PC-3 (cell line): ENCODE results near the gene GLI3. TPM values are rescaled to one million over a fixed set of nuclear protein-coding genes. Genes with fewer than 3 reads are reported as not detected.

Experiments
- ATAC-seq: fragments of 200-7000 bp; cut with Tn5 transposase; 2 replicates; pipeline ENCODE4 v1.9.1; 2020; ENCODE audit warnings: mild to moderate bottlenecking, moderate library complexity
- BruUV-seq: library from RNA; stranded (reverse); fragments of 400-500 nt; replicated peaks from 2 replicates; lab custom pipeline; 2021; lab: Mats Ljungman, UMichigan
- CTCF ChIA-PET: fragments of 300-600 bp; sonication (Branson Sonifier 250); formaldehyde crosslinking; loops from one replicate; lab custom pipeline; 2022; ENCODE audit warnings: antibody characterized with exemption; lab: Charles Lee
- POLR2A ChIA-PET: fragments of 300-600 bp; sonication (Branson Sonifier 250); formaldehyde crosslinking; loops from one replicate; lab custom pipeline; 2022; ENCODE audit warnings: antibody characterized with exemption; ENCODE audit not compliant: unreplicated experiment; lab: Charles Lee
- DNase-seq: peaks from one replicate; pipeline ENCODE4 v3.0.0-alpha.2; 2015
- H2AFZ ChIP-seq: fragments of 300-600 bp; sonication (generic); 2 replicates; pipeline ENCODE4 v1.6.0; 2016; ENCODE audit warnings: antibody characterized with exemption, low read length
- H3F3A ChIP-seq: fragments of 300-600 bp; sonication (generic); one replicate; pipeline ENCODE4 v1.6.0; 2017; ENCODE audit warnings: antibody characterized with exemption, low read length, control low read depth, mild to moderate bottlenecking; ENCODE audit not compliant: unreplicated experiment
- H3K27ac ChIP-seq: fragments of 300-600 bp; sonication (generic); 2 replicates; pipeline ENCODE4 v1.5.1; 2016; ENCODE audit warnings: mild to moderate bottlenecking, low read length
- H3K27me3 ChIP-seq: fragments of 300-600 bp; sonication (generic); 2 replicates; pipeline ENCODE4 v1.6.1; 2016; ENCODE audit warnings: low read length, mixed read lengths
- H3K36me3 ChIP-seq: fragments of 300-600 bp; sonication (generic); 2 replicates; pipeline ENCODE4 v1.6.1; 2016; ENCODE audit warnings: low read depth, mixed run types, low read length, mixed read lengths
- H3K4me1 ChIP-seq: fragments of 300-600 bp; sonication (generic); 2 replicates; pipeline ENCODE4 v1.5.1; 2016; ENCODE audit warnings: low read length; ENCODE audit not compliant: insufficient read depth
- H3K4me2 ChIP-seq: fragments of 300-600 bp; sonication (generic); 2 replicates; pipeline ENCODE4 v1.6.0; 2016; ENCODE audit warnings: low read length
- H3K4me3 ChIP-seq: fragments of 300-600 bp; sonication (generic); 2 replicates; pipeline ENCODE4 v1.5.1; 2016; ENCODE audit warnings: mild to moderate bottlenecking, low read length, mixed read lengths
- H3K79me2 ChIP-seq: fragments of 300-600 bp; sonication (generic); 2 replicates; pipeline ENCODE4 v1.6.1; 2017; ENCODE audit warnings: low read length, mixed read lengths
- H3K9ac ChIP-seq: fragments of 300-600 bp; sonication (generic); 2 replicates; pipeline ENCODE4 v1.6.0; 2016; ENCODE audit warnings: mild to moderate bottlenecking, low read length
- H3K9me2 ChIP-seq: fragments of 300-600 bp; sonication (generic); replicated peaks from 2 replicates; pipeline ENCODE4 v1.6.1; 2016; ENCODE audit warnings: mixed run types, low read length, mixed read lengths
- H3K9me3 ChIP-seq: fragments of 300-600 bp; sonication (generic); 2 replicates; pipeline ENCODE4 v1.6.1; 2016; ENCODE audit warnings: low read length, mixed read lengths
- H4K20me1 ChIP-seq: fragments of 300-600 bp; sonication (generic); 2 replicates; pipeline ENCODE4 v1.6.1; 2016; ENCODE audit warnings: low read length, mixed read lengths
- EZH2 ChIP-seq: fragments of 300-600 bp; sonication (generic); IDR thresholded peaks from one replicate; pipeline ENCODE4 v1.6.1; 2017; ENCODE audit warnings: antibody characterized with exemption, mild to moderate bottlenecking, low read length; ENCODE audit not compliant: unreplicated experiment
- EZH2phosphoT487 ChIP-seq: fragments of 300-600 bp; sonication (generic); IDR thresholded peaks from 2 replicates; pipeline ENCODE4 v1.6.1; 2018; ENCODE audit warnings: mild to moderate bottlenecking, antibody characterized with exemption, low read length, borderline replicate concordance
- intact Hi-C: fragments of 100-400 bp; cut with micrococcal nuclease; formaldehyde crosslinking; loops from 2 replicates; pipeline ENCODE4 v1.9.0; 2023
- total RNA-seq: library from RNA; depleted of rRNA; stranded (reverse); fragments of >200 nt; gene quantifications from 2 replicates; pipeline ENCODE4 v1.2.3, GENCODE V29; 2014
- TF ChIP-seq, protein P1 (sequence below): fragments of 300-600 bp; sonication (generic); conservative IDR thresholded peaks from 2 replicates; pipeline ENCODE4 v1.5.1; 2017; ENCODE audit warnings: antibody characterized with exemption, low read depth, mild to moderate bottlenecking, low read length

GLI3 gene
- total RNA-seq, 1 experiment from 2014 or later = 3.5 TPM

DNA sequence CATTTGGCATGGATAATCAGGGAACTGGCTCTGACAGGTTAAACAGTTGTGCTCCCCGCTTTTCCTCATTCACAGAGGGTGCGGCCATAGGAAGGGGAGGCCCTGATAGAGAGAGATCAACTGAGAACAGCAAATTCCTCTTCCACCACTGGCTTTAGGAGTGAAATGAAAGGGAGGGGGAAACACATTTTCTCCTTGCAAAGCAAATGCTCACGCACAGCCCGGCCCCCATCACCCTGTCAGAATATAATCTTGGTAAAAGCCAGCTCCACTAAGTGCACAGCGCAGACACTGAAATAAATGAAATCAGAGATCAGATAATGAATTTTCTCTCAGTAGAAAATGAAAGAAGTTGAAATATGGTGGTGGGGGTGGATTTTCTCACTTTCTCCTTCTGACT is 187.2 kb downstream of the GLI3 start:
- Histone ChIP-seq H3K27me3 (no peaks in the 10 kb centered on the region), H3K4me3 (no peak overlapping the region), H3K9me2 (no peaks in the 10 kb centered on the region), H3K4me1 (peaks cover 9% of the 10 kb centered on the region; the same call in 1 of the 2 replicates), H3K36me3 (no peaks in the 10 kb centered on the region; the same call in 1 of the 2 replicates), H3K79me2 (no peaks in the 10 kb centered on the region), H3K9ac (no peak overlapping the region), H3K9me3 (no peaks in the 10 kb centered on the region), H4K20me1 (no peaks in the 10 kb centered on the region), H3K27ac (no peak overlapping the region), H2AFZ (no peak overlapping the region), H3K4me2 (no peak overlapping the region), H3F3A (no peaks in the 10 kb centered on the region)
- BruUV-seq = no TSS peak
- POLR2A ChIA-PET = no interaction called here
- no peak for DNase-seq
- TF ChIP-seq EZH2phosphoT487 = no peak
- ATAC-seq = no peak
- intact Hi-C loops = no loop called here
- CTCF ChIA-PET = no interaction called here

DNA sequence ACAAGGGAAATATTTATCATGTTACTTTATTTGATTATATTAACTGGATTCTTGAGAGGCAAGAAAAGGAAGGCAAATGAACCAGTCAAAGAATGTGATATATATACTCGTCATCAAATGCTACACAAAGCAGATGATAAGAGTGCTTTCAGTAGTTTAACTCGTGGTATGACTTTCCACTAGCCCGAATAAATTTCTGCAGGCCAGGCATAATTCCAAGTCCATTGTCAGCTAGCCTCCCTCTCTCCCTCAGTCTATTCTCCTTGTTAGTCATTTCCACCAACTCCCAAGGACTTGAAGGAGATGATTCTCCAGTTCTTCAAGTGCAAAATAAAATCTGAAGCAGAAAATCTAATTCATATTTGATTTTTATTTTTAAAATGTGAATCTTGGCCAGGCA is 190.5 kb downstream of the GLI3 start:
- H3K4me3 ChIP-seq = no peak overlapping the region
- no peaks in the 10 kb centered on the region for H3F3A ChIP-seq
- H3K27me3 ChIP-seq = no peaks in the 10 kb centered on the region
- intact Hi-C loops = no loop called here
- H3K9me2 ChIP-seq = no peaks in the 10 kb centered on the region
- ATAC-seq (no peak), DNase-seq (no peak)
- H3K4me2 ChIP-seq = no peak overlapping the region
- H3K79me2 ChIP-seq = no peaks in the 10 kb centered on the region
- H3K9me3 ChIP-seq = no peaks in the 10 kb centered on the region
- no peak overlapping the region for H2AFZ ChIP-seq
- H3K4me1 ChIP-seq = no peaks in the 10 kb centered on the region
- H3K9ac ChIP-seq = no peak overlapping the region
- H3K27ac ChIP-seq = no peak overlapping the region
- ChIA-PET POLR2A (no interaction called here), CTCF (no interaction called here)
- TF ChIP-seq EZH2phosphoT487 (no peak), EZH2 (no peak)
- TF ChIP-seq, protein P1, sequence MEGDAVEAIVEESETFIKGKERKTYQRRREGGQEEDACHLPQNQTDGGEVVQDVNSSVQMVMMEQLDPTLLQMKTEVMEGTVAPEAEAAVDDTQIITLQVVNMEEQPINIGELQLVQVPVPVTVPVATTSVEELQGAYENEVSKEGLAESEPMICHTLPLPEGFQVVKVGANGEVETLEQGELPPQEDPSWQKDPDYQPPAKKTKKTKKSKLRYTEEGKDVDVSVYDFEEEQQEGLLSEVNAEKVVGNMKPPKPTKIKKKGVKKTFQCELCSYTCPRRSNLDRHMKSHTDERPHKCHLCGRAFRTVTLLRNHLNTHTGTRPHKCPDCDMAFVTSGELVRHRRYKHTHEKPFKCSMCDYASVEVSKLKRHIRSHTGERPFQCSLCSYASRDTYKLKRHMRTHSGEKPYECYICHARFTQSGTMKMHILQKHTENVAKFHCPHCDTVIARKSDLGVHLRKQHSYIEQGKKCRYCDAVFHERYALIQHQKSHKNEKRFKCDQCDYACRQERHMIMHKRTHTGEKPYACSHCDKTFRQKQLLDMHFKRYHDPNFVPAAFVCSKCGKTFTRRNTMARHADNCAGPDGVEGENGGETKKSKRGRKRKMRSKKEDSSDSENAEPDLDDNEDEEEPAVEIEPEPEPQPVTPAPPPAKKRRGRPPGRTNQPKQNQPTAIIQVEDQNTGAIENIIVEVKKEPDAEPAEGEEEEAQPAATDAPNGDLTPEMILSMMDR = no peak
- peaks cover 5% of the 10 kb centered on the region; the same call in 1 of the 2 replicates for H3K36me3 ChIP-seq
- no peaks in the 10 kb centered on the region for H4K20me1 ChIP-seq
- no TSS peak for BruUV-seq

DNA sequence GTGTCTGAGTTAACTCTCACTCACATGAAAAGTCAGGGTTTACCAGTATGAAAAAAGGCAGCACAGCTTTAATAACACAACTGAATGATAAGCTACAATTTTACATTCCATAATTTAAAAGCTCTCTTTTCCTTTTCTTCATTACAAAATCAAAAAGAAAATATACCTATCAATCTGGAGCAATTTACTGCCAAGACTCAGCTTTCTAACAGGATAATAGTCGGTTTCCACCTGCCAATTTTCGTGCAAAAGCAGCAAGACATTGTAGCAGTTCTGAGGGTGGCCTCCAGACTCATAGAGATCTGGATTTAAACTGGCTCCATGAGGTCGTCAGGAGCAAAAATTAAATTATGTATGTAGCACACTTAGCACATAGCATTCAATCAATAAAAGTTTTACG is 191.0 kb downstream of the GLI3 start:
- H2AFZ ChIP-seq = no peak overlapping the region
- H3K4me1 ChIP-seq = no peaks in the 10 kb centered on the region
- peaks cover 5% of the 10 kb centered on the region; the same call in 1 of the 2 replicates for H3K36me3 ChIP-seq
- no TSS peak for BruUV-seq
- no peak overlapping the region for H3K27ac ChIP-seq
- H3F3A ChIP-seq = no peaks in the 10 kb centered on the region
- no peaks in the 10 kb centered on the region for H3K9me3 ChIP-seq
- intact Hi-C loops = no loop called here
- H3K4me3 ChIP-seq = no peak overlapping the region
- no peak overlapping the region for H3K9ac ChIP-seq
- H3K9me2 ChIP-seq = no peaks in the 10 kb centered on the region
- TF ChIP-seq EZH2 (no peak), EZH2phosphoT487 (no peak)
- TF ChIP-seq, protein P1 = no peak
- POLR2A ChIA-PET = no interaction called here
- CTCF ChIA-PET = no interaction called here
- H3K79me2 ChIP-seq = no peaks in the 10 kb centered on the region
- H3K4me2 ChIP-seq = no peak overlapping the region
- no peaks in the 10 kb centered on the region for H3K27me3 ChIP-seq
- ATAC-seq (no peak), DNase-seq (no peak)
- H4K20me1 ChIP-seq = no peaks in the 10 kb centered on the region
